Type B pancreatic cell (in vitro differentiated cells): Measurements from ENCODE around the gene PRLR. TPM values are rescaled to one million over a fixed set of nuclear protein-coding genes. Genes with fewer than 3 reads are reported as not detected.

Source experiments
- DNase-seq: peaks from one replicate; pipeline ENCODE4 v3.0.0; 2021; ENCODE audit warnings: mixed read lengths; ENCODE audit not compliant: unreplicated experiment; ENCODE audit errors: extremely low spot score
- H3K27ac Mint-ChIP-seq: 2 replicates; pipeline ENCODE4 v1.8.0; 2021; ENCODE audit warnings: mild to moderate bottlenecking, mixed read lengths
- H3K27me3 Mint-ChIP-seq: 2 replicates; pipeline ENCODE4 v1.8.0; 2021; ENCODE audit warnings: mixed read lengths
- H3K36me3 Mint-ChIP-seq: 2 replicates; pipeline ENCODE4 v1.8.0; 2021; ENCODE audit warnings: mixed read lengths
- H3K4me1 Mint-ChIP-seq: one replicate; pipeline ENCODE4 v1.8.0; 2021; ENCODE audit warnings: mixed read lengths; ENCODE audit not compliant: unreplicated experiment
- H3K4me3 Mint-ChIP-seq: 2 replicates; pipeline ENCODE4 v1.8.0; 2021; ENCODE audit warnings: mild to moderate bottlenecking, mixed read lengths
- H3K9me3 Mint-ChIP-seq: 2 replicates; pipeline ENCODE4 v1.8.0; 2021; ENCODE audit warnings: mixed read lengths
- CTCF ChIP-seq: fragments of 200-600 bp; sonication (generic); conservative IDR thresholded peaks from 2 replicates; pipeline ENCODE4 v1.5.0; 2021; ENCODE audit warnings: antibody characterized with exemption, mild to moderate bottlenecking
- total RNA-seq: library from RNA; stranded (reverse); gene quantifications from 2 replicates; pipeline ENCODE4 v1.2.1, GENCODE V29; 2021; ENCODE audit warnings: low replicate concordance

The PRLR gene
- total RNA-seq, 1 donor from 2014 or later, result 6.7 TPM

GRCh38 chr5:35212122-35212982, 17.9 kb downstream of the PRLR start:
- H3K9me3 Mint-ChIP-seq, result no peaks in the 10 kb centered on the region
- H3K27ac Mint-ChIP-seq, result no peak overlapping the region
- H3K27me3 Mint-ChIP-seq, result no peaks in the 10 kb centered on the region
- H3K4me3 Mint-ChIP-seq, result no peak overlapping the region
- no peak for DNase-seq
- H3K36me3 Mint-ChIP-seq, result no peaks in the 10 kb centered on the region
- no peaks in the 10 kb centered on the region for H3K4me1 Mint-ChIP-seq
- no peak for TF ChIP-seq CTCF

DNA sequence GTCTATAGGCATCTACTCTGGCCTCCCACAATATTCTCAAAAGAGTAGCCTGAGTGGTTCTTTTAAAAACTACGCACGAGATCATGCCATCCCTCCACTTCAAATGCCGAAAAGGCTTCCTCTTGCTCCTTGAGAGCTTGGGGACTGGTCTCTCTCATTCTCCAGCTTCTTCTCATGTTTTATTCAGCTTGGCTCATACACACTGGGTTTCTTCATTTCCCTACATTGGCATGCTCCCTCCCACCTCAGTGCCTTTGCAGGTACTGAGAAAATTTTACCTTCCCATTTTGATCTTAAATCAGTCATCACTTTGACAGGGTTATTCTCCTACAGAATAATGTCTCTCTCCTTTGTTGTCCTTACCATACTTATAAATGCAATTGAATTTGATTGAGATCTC, 20.4 kb downstream of the PRLR start:
- Mint-ChIP-seq H3K27ac (no peak overlapping the region), H3K4me1 (no peaks in the 10 kb centered on the region), H3K9me3 (no peaks in the 10 kb centered on the region), H3K36me3 (no peaks in the 10 kb centered on the region), H3K4me3 (no peak overlapping the region), H3K27me3 (no peaks in the 10 kb centered on the region)
- no peak for TF ChIP-seq CTCF
- no peak for DNase-seq

DNA sequence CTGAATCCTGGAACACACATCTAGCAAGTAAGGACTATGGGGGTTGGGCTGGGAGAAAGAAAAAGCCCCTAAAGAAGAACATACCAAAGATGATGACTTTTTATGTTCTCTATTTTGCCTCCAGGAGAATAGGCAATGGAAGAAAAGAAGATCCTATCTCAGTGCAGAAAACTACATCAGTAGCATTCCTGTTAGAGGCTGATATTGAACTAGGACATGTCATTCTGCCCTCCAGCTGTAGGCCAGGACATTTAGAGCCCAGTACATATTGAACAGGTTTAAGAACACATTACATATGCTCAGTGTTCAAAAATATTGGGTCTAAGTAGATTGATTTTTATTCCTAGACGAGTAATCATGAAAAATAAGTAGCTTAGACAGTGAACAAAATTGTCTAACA, 24.7 kb downstream of the PRLR start:
- Mint-ChIP-seq H3K9me3 (no peaks in the 10 kb centered on the region), H3K27me3 (no peaks in the 10 kb centered on the region)
- TF ChIP-seq CTCF, result no peak

DNA sequence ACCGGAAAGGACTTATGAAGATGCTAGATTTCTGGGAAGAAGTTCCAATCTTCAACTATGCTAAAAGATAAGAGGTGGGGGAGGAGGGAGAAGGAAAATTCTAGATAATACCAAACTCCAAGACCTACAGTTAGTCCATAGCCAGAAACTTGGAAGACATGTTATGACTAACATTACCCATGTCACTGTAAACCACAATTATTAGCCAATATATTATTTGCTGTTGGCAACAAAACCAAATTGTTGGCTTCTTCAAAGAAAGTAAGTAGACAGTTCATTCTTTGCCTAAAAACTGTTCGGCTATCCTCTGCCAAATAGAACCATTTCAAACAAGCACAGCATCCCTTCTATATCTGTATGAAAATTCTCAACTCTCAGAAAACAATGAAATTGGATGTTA, 25.1 kb downstream of the PRLR start:
- no peaks in the 10 kb centered on the region for H3K27me3 Mint-ChIP-seq
- DNase-seq, result no peak
- no peak overlapping the region for H3K4me3 Mint-ChIP-seq
- no peaks in the 10 kb centered on the region for H3K36me3 Mint-ChIP-seq
- H3K27ac Mint-ChIP-seq, result no peak overlapping the region
- H3K4me1 Mint-ChIP-seq, result peaks cover 9% of the 10 kb centered on the region
- no peak for TF ChIP-seq CTCF
- H3K9me3 Mint-ChIP-seq, result no peaks in the 10 kb centered on the region

More for the DNA sequence above, 24.7 kb downstream of the PRLR start:
- DNase-seq, result no peak
- H3K27ac Mint-ChIP-seq, result no peak overlapping the region
- H3K4me3 Mint-ChIP-seq, result no peak overlapping the region
- H3K4me1 Mint-ChIP-seq, result peaks cover 7% of the 10 kb centered on the region
- no peaks in the 10 kb centered on the region for H3K36me3 Mint-ChIP-seq

DNA sequence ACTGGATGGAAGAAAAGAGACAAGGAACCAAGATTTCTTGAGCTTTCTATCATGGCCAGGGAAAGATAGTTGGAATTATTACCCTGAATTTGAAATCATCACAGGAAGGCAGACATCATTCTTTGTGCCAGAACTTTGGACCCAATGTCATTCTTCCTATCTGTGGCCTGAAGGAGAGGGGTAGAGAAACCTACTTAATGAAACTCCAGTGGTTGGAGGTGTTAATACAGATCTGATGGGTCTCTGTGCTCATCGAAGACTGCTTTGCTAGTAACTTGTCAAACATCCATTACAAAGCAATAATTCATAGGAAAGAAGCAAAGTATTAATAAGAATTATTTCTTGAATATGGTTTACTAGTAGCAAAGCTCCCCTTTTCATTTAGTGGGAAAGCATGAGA, 26.9 kb downstream of the PRLR start:
- H3K4me3 Mint-ChIP-seq, result no peak overlapping the region
- no peaks in the 10 kb centered on the region for H3K9me3 Mint-ChIP-seq
- no peak for DNase-seq
- H3K27ac Mint-ChIP-seq, result peak overlapping the region; percentile 4
- no peaks in the 10 kb centered on the region for H3K27me3 Mint-ChIP-seq
- peaks cover 23% of the 10 kb centered on the region for H3K4me1 Mint-ChIP-seq
- H3K36me3 Mint-ChIP-seq, result no peaks in the 10 kb centered on the region
- TF ChIP-seq CTCF, result no peak
